Vagina (tissue), 2 donors: ENCODE measurements around the gene INPP5A. TPM values are rescaled to one million over a fixed set of nuclear protein-coding genes. Genes with fewer than 3 reads are reported as not detected.

Experiments
- DNase-seq, 2 donors: peaks; one replicate each; pipeline ENCODE4 v3.0.0-alpha.2; 2017; ENCODE audit errors: extremely low spot score in 2 of 2
- H3K27ac ChIP-seq: fragments of 200-600 bp; sonication (generic); one replicate; pipeline ENCODE4 v1.5.1; 2019
- H3K27me3 ChIP-seq: fragments of 200-600 bp; sonication (generic); one replicate; pipeline ENCODE4 v1.5.1; 2019
- H3K36me3 ChIP-seq, 2 donors: fragments of 200-600 bp; sonication (generic); one replicate each; pipeline ENCODE4 v1.5.1; 2017 to 2019
- H3K4me1 ChIP-seq: fragments of 200-600 bp; sonication (generic); one replicate; pipeline ENCODE4 v1.5.1; 2019
- H3K4me3 ChIP-seq, 2 donors: fragments of 200-600 bp; sonication (generic); 1 replicate in 1 of 2; 2 replicates in 1 of 2; pipeline ENCODE4 v1.5.1; 2016 to 2019
- H3K9me3 ChIP-seq: fragments of 200-600 bp; sonication (generic); one replicate; pipeline ENCODE4 v1.5.1; 2019
- POLR2A ChIP-seq, 2 donors: fragments of 450-650 bp; IDR thresholded peaks; one replicate each; pipeline ENCODE4 v1.6.1; 2017; ENCODE audit warnings: antibody characterized with exemption in 2 of 2, mild to moderate bottlenecking in 2 of 2, moderate library complexity in 2 of 2
- POLR2AphosphoS5 ChIP-seq, 2 donors: sonication (generic); formaldehyde crosslinking; IDR thresholded peaks; one replicate each; pipeline ENCODE4 v1.9.0; 2017; ENCODE audit warnings: antibody characterized with exemption in 2 of 2, mild to moderate bottlenecking in 2 of 2, low read depth in 1 of 2; ENCODE audit not compliant: insufficient read depth in 1 of 2
- intact Hi-C: fragments of 100-400 bp; cut with DNase I; formaldehyde crosslinking; loops from one replicate; pipeline ENCODE4 v1.15.1; 2023
- total RNA-seq: library from RNA; depleted of rRNA; stranded (reverse); fragments of >200 nt; gene quantifications from one replicate; pipeline ENCODE4 v1.2.3, GENCODE V29; 2016
- TF ChIP-seq, protein P1 (sequence below), 3 experiments: fragments of 450-650 bp in 2 of 3; fragments of 200-600 bp in 1 of 3; sonication (generic) in 1 of 3; IDR thresholded peaks; one replicate each; pipeline ENCODE4 v1.5.1; 2017 to 2019; ENCODE audit warnings: antibody characterized with exemption in 3 of 3, mild to moderate bottlenecking in 2 of 3, moderate library complexity in 2 of 3

INPP5A gene
- total RNA-seq, 1 donor from 2014 or later = 24.3 TPM

DNA sequence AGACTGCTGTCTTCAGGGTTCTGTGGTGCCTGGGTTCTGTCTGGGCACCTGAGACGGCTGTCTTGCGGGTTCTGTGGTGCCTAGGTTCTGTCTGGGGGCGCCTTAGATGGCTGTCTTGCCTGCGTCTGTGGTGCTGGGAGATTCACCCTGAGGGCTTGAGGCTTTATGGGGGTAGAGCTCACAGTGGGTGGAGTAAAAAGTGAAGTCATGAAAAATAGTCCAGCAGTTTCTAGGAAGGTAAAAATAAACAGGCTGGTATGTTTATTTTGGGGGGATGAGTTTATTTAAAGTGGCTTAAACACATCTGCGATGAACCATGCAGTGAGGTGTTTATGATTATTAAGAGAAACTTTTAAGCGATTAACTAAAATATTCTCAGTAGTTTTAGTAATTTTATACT is 184.1 kb downstream of the INPP5A start:
- no peaks in the 10 kb centered on the region for H3K36me3 ChIP-seq
- no peak overlapping the region for H3K27ac ChIP-seq
- TF ChIP-seq POLR2AphosphoS5 (IDR thresholded peaks at IDR 0.05; ENCODE audit: insufficient read depth in 1 of 2, low read depth in 1 of 2) (no peak), POLR2A (IDR thresholded peaks at IDR 0.05) (no peak)
- TF ChIP-seq, protein P1, sequence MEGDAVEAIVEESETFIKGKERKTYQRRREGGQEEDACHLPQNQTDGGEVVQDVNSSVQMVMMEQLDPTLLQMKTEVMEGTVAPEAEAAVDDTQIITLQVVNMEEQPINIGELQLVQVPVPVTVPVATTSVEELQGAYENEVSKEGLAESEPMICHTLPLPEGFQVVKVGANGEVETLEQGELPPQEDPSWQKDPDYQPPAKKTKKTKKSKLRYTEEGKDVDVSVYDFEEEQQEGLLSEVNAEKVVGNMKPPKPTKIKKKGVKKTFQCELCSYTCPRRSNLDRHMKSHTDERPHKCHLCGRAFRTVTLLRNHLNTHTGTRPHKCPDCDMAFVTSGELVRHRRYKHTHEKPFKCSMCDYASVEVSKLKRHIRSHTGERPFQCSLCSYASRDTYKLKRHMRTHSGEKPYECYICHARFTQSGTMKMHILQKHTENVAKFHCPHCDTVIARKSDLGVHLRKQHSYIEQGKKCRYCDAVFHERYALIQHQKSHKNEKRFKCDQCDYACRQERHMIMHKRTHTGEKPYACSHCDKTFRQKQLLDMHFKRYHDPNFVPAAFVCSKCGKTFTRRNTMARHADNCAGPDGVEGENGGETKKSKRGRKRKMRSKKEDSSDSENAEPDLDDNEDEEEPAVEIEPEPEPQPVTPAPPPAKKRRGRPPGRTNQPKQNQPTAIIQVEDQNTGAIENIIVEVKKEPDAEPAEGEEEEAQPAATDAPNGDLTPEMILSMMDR (IDR thresholded peaks at IDR 0.05) = no peak
- H3K4me3 ChIP-seq = no peak overlapping the region
- H3K27me3 ChIP-seq = no peaks in the 10 kb centered on the region
- no peaks in the 10 kb centered on the region for H3K9me3 ChIP-seq
- no peaks in the 10 kb centered on the region for H3K4me1 ChIP-seq
- intact Hi-C loops = no loop called here
- DNase-seq = no peak

DNA sequence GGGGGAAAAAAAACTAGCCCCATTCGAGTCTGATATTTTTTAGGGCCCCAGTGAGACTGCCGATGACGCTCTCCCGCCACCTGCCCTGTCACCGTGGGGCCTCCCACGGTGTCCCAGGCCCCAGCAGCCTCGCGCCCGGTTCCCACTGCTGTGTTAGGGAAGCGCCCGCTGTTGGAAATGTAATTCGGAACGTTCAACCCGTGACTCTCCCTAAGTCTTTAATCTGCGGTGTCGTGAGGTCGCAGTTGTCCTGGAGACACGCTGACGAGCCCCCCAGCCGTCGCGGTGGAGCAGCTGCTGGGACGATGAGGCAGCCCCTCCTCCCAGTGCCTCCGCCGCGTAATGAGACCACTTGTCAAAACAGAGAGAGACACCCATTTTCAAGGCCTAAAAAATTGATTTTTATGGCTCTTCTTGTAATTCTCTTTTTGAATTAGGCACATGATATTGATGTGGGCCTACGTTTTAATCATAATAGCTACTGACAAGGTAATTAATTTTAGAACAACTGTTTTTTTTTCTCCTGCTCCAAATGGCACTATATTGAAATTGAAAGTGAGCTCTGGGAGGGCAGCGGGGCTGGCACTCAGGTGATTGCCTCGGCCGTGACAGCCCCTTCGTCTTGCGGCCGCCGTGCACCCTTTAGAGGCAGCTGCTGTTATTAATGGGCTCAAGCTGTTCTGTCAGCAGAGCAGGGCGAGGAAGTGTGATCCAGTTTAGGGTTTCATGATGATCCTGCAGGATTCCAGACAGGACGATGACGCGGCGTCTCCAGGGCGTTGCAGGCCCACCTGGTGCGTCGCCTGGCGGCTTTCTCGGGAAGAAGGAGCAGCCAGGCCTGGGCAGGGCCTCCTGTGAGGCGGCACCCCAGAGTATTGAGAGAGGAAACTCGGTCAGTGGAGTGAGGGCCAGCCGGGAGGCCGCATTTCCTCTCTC is 185.1 kb downstream of the INPP5A start:
- Histone ChIP-seq H3K4me3 (no peak overlapping the region), H3K4me1 (no peaks in the 10 kb centered on the region), H3K36me3 (peaks cover 0 to 8% of the 10 kb centered on the region in 2 donors), H3K9me3 (no peaks in the 10 kb centered on the region), H3K27me3 (no peaks in the 10 kb centered on the region), H3K27ac (no peak overlapping the region)
- intact Hi-C loops = no loop called here
- no peak for DNase-seq
- TF ChIP-seq, protein P1 (IDR thresholded peaks at IDR 0.05) = no peak
- TF ChIP-seq POLR2A (IDR thresholded peaks at IDR 0.05) (no peak), POLR2AphosphoS5 (IDR thresholded peaks at IDR 0.05; ENCODE audit: insufficient read depth in 1 of 2, low read depth in 1 of 2) (no peak)

DNA sequence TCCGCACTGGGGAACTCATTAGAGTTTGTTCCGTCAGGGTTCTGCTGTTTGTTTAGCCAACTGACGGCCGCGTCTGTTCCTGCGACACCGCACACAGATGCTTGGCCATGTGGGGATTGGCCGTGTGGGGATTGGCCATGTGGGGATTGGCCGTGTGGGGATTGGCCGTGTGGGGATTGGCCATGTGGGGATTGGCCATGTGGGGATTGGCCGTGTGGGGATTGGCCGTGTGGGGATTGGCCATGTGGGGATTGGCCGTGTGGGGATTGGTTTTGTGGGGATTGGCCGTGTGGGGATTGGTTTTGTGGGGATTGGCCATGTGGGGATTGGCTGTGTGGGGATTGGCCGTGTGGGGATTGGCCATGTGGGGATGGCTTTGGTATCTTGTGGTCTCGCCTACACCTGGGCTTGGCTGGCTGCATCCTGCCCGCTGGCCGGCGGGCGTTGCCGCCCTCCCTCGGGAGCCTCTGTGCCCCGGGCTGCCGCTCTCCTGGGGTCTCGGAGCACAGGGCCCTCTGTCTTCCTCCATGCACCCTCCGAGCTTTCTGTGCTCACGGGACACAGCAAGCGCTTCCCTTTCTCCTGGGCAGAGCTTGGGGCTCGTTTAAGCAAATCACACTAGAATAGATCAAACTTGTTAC is 185.9 kb downstream of the INPP5A start:
- DNase-seq = no peak
- H3K36me3 ChIP-seq = peaks cover 0 to 10% of the 10 kb centered on the region in 2 donors
- no peaks in the 10 kb centered on the region for H3K4me1 ChIP-seq
- no peaks in the 10 kb centered on the region for H3K27me3 ChIP-seq
- H3K9me3 ChIP-seq = no peaks in the 10 kb centered on the region
- TF ChIP-seq, protein P1 (IDR thresholded peaks at IDR 0.05) = no peak
- TF ChIP-seq POLR2A (IDR thresholded peaks at IDR 0.05) (no peak), POLR2AphosphoS5 (IDR thresholded peaks at IDR 0.05; ENCODE audit: insufficient read depth in 1 of 2, low read depth in 1 of 2) (no peak)
- intact Hi-C loops = no loop called here
- no peak overlapping the region for H3K4me3 ChIP-seq
- no peak overlapping the region for H3K27ac ChIP-seq

DNA sequence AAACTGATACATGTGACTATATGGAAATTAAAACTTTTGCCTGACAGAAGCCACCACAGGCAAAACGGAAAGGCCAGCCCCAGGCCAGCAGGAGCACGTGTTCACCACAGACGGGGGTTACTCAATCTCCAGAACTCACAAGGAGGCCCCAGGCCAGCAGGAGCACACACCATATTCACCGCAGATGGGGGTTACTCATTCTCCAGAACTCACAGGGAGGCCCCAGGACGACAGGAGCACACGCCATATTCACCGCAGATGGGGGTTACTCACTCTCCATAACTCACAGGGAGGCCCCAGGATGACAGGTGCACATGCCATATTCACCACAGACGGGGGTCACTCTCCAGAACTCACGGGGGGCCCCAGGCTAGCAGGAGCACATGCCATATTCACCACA is 186.9 kb downstream of the INPP5A start:
- H3K36me3 ChIP-seq = peaks cover 0 to 10% of the 10 kb centered on the region in 2 donors
- TF ChIP-seq POLR2AphosphoS5 (IDR thresholded peaks at IDR 0.05; ENCODE audit: insufficient read depth in 1 of 2, low read depth in 1 of 2) (no peak), POLR2A (IDR thresholded peaks at IDR 0.05) (no peak)
- TF ChIP-seq, protein P1 (IDR thresholded peaks at IDR 0.05) = no peak

More for the DNA sequence above, 186.9 kb downstream of the INPP5A start:
- H3K9me3 ChIP-seq = no peaks in the 10 kb centered on the region
- no peak for DNase-seq
- no peaks in the 10 kb centered on the region for H3K27me3 ChIP-seq
- H3K4me3 ChIP-seq = no peak overlapping the region
- intact Hi-C loops = no loop called here
- H3K4me1 ChIP-seq = no peaks in the 10 kb centered on the region
- no peak overlapping the region for H3K27ac ChIP-seq
